Measurements from ENCODE around the gene EFNA3.

DNA sequence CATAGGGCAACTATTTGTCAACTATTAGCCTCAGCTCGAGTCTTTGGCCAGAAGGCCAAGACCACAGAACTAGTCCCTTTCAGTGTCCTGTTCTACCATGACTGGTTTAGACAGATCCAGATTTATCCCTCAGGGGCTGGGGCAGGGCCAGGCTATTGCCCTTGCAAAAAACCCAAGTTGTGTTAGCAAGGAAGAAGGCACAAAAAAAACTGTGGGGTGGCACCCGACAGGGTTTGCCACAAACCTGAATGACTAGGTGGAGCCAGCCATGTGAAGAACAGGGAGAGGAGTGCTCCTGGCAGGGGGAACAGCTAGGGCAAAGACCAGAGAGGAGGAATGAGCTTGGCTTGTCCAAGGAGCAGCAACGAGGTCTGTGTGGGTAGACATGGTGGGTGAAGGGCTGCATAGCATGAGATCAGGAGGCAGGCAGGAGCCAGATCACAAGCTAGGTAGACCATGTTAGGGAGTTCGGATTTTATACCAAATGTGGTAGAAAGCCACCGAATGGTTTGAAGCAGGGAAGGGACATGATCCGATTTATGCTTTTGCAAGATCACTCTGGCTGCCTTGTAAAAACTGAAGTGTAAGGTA, 40.7 kb upstream of the EFNA3 start:
- TF ChIP-seq, protein P1, sequence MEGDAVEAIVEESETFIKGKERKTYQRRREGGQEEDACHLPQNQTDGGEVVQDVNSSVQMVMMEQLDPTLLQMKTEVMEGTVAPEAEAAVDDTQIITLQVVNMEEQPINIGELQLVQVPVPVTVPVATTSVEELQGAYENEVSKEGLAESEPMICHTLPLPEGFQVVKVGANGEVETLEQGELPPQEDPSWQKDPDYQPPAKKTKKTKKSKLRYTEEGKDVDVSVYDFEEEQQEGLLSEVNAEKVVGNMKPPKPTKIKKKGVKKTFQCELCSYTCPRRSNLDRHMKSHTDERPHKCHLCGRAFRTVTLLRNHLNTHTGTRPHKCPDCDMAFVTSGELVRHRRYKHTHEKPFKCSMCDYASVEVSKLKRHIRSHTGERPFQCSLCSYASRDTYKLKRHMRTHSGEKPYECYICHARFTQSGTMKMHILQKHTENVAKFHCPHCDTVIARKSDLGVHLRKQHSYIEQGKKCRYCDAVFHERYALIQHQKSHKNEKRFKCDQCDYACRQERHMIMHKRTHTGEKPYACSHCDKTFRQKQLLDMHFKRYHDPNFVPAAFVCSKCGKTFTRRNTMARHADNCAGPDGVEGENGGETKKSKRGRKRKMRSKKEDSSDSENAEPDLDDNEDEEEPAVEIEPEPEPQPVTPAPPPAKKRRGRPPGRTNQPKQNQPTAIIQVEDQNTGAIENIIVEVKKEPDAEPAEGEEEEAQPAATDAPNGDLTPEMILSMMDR (IDR thresholded peaks at IDR 0.05): no peak
- no peak for TF ChIP-seq POLR2A (IDR thresholded peaks at IDR 0.05)
